Tibial nerve (tissue), 3 donors: ENCODE results near the gene MED9.

ENCODE experiments used
- CTCF ChIP-seq, 5 experiments: fragments of 200-600 bp in 3 of 5; fragments of 450-650 bp in 2 of 5; sonication (generic) in 3 of 5; IDR thresholded peaks; one replicate each; pipeline ENCODE4 v1.5.1; 2016 to 2019; ENCODE audit warnings: antibody characterized with exemption in 5 of 5, mild to moderate bottlenecking in 3 of 5, moderate library complexity in 2 of 5
- POLR2A ChIP-seq, 2 donors: fragments of 450-650 bp; IDR thresholded peaks; one replicate each; pipeline ENCODE4 v1.6.1; 2017; ENCODE audit warnings: antibody characterized with exemption in 2 of 2, mild to moderate bottlenecking in 2 of 2, moderate library complexity in 2 of 2

GRCh38 chr17:17535957-17536356 lies 59.2 kb downstream of the MED9 start:
- TF ChIP-seq CTCF (IDR thresholded peaks at IDR 0.05), result no peak
- peak in 1 of 2 donors; percentile 17 for TF ChIP-seq POLR2A (IDR thresholded peaks at IDR 0.05)
